Trophoblast cell (in vitro differentiated cells and primary cell): ENCODE measurements around the gene SRBD1.

Source experiments
- DNase-seq, 2 donors: peaks; one replicate each; pipeline ENCODE4 v3.0.0-alpha.2; 2016
- H2AFZ ChIP-seq: 2 replicates; pipeline ENCODE4 v1.6.1; 2013; ENCODE audit warnings: low read length, moderate library complexity, mild to moderate bottlenecking; ENCODE audit not compliant: insufficient read depth, poor library complexity
- H2AK5ac ChIP-seq: 2 replicates; pipeline ENCODE4 v1.6.1; 2013; ENCODE audit warnings: mild to moderate bottlenecking, low read length
- H2BK120ac ChIP-seq: 2 replicates; pipeline ENCODE4 v1.6.1; 2013; ENCODE audit warnings: low read length, mild to moderate bottlenecking, moderate library complexity; ENCODE audit not compliant: insufficient read depth, poor library complexity
- H2BK12ac ChIP-seq: 2 replicates; pipeline ENCODE4 v1.6.1; 2013; ENCODE audit warnings: mild to moderate bottlenecking, low read length, moderate library complexity
- H2BK5ac ChIP-seq: 2 replicates; pipeline ENCODE4 v1.6.1; 2013; ENCODE audit warnings: low read length, low read depth, moderate library complexity, mild to moderate bottlenecking; ENCODE audit not compliant: poor library complexity
- H3K14ac ChIP-seq: 2 replicates; pipeline ENCODE4 v1.6.1; 2013; ENCODE audit warnings: mild to moderate bottlenecking, low read length
- H3K18ac ChIP-seq: 2 replicates; pipeline ENCODE4 v1.6.1; 2013; ENCODE audit warnings: mild to moderate bottlenecking, low read length
- H3K23ac ChIP-seq: 2 replicates; pipeline ENCODE4 v1.6.1; 2013; ENCODE audit warnings: low read length
- H3K27ac ChIP-seq: 2 replicates; pipeline ENCODE4 v1.5.1; 2013; ENCODE audit warnings: low read depth, mild to moderate bottlenecking, inconsistent platforms, low read length, moderate library complexity
- H3K27me3 ChIP-seq: 2 replicates; pipeline ENCODE4 v1.6.1; 2013; ENCODE audit warnings: inconsistent platforms, mild to moderate bottlenecking, low read length, moderate library complexity; ENCODE audit not compliant: insufficient read depth
- H3K36me3 ChIP-seq, 2 experiments: 1 replicate in 1 of 2; 2 replicates in 1 of 2; pipeline ENCODE4 v1.6.1; 2013; ENCODE audit warnings: low read length in 2 of 2, mild to moderate bottlenecking in 2 of 2, moderate library complexity in 1 of 2; ENCODE audit not compliant: insufficient read depth in 2 of 2, control insufficient read depth in 1 of 2
- H3K4ac ChIP-seq: 2 replicates; pipeline ENCODE4 v1.6.1; 2013; ENCODE audit warnings: low read depth, mild to moderate bottlenecking, low read length, moderate library complexity
- H3K4me1 ChIP-seq, 2 experiments: 1 replicate in 1 of 2; 2 replicates in 1 of 2; pipeline ENCODE4 v1.6.1; 2013; ENCODE audit warnings: low read length in 2 of 2, mild to moderate bottlenecking in 2 of 2, moderate library complexity in 1 of 2; ENCODE audit not compliant: insufficient read depth in 2 of 2, control insufficient read depth in 1 of 2
- H3K4me2 ChIP-seq: 2 replicates; pipeline ENCODE4 v1.6.1; 2013; ENCODE audit warnings: inconsistent platforms, mild to moderate bottlenecking, low read length, moderate library complexity
- H3K4me3 ChIP-seq: 2 replicates; pipeline ENCODE4 v1.5.1; 2013; ENCODE audit warnings: mild to moderate bottlenecking, low read depth, low read length, inconsistent platforms
- H3K79me1 ChIP-seq: one replicate; pipeline ENCODE4 v1.6.1; 2013; ENCODE audit warnings: low read length
- H3K79me2 ChIP-seq: 2 replicates; pipeline ENCODE4 v1.6.1; 2013; ENCODE audit warnings: low read length, mild to moderate bottlenecking; ENCODE audit not compliant: control insufficient read depth, insufficient read depth, poor library complexity
- H3K9ac ChIP-seq: 2 replicates; pipeline ENCODE4 v1.6.1; 2013; ENCODE audit warnings: mild to moderate bottlenecking, low read length
- H3K9me3 ChIP-seq: 2 replicates; pipeline ENCODE4 v1.6.1; 2013; ENCODE audit warnings: low read depth, mild to moderate bottlenecking, control low read depth, inconsistent platforms, low read length; ENCODE audit not compliant: insufficient read depth
- H4K12ac ChIP-seq: 2 replicates; pipeline ENCODE4 v1.6.1; 2013; ENCODE audit warnings: low read depth, mild to moderate bottlenecking, low read length, moderate library complexity
- H4K8ac ChIP-seq: 2 replicates; pipeline ENCODE4 v1.6.1; 2013; ENCODE audit warnings: low read depth, mild to moderate bottlenecking, low read length, moderate library complexity
- H4K91ac ChIP-seq: one replicate; pipeline ENCODE4 v1.6.1; 2013; ENCODE audit warnings: low read depth, mild to moderate bottlenecking, low read length, moderate library complexity
- WGBS: extraction: QIAGEN DNeasy Blood & Tissue Kit; methylation state at CpG from one replicate; pipeline ENCODE4 v1.1.7; 2013; ENCODE audit warnings: missing lambda C conversion rate; ENCODE audit not compliant: insufficient read length, insufficient coverage; ENCODE audit errors: extremely low coverage; 5-methylcytosine and 5-hydroxymethylcytosine counted together

SRBD1 gene

GRCh38 chr2:45610281-45611019 is 617 bp downstream of the SRBD1 start:
- H3K9ac ChIP-seq: peak overlapping the region; percentile 61
- H3K4me1 ChIP-seq: peaks cover 0 to 4% of the 10 kb centered on the region in 2 experiments
- peak overlapping the region; percentile 32 for H2AFZ ChIP-seq
- DNase-seq: peak; percentile 45 to 68
- no peak overlapping the region for H2BK5ac ChIP-seq
- H3K4ac ChIP-seq: peak overlapping the region; percentile 67
- no peak overlapping the region for H2BK12ac ChIP-seq
- WGBS: no CpG with 5 or more reads among the region's 23 CpGs
- H2AK5ac ChIP-seq: no peak overlapping the region
- peak overlapping the region; percentile 87 for H4K8ac ChIP-seq
- no peaks in the 10 kb centered on the region for H3K36me3 ChIP-seq
- no peak overlapping the region for H4K12ac ChIP-seq
- H4K91ac ChIP-seq: peak overlapping the region; percentile 42
- H3K4me3 ChIP-seq: peak overlapping the region; percentile 75
- no peaks in the 10 kb centered on the region for H3K9me3 ChIP-seq
- H3K27me3 ChIP-seq: no peaks in the 10 kb centered on the region
- no peaks in the 10 kb centered on the region for H3K79me2 ChIP-seq
- H2BK120ac ChIP-seq: peak overlapping the region; percentile 41
- H3K23ac ChIP-seq: no peak overlapping the region
- H3K14ac ChIP-seq: peak overlapping the region; percentile 53
- H3K18ac ChIP-seq: peak overlapping the region; percentile 29
- peak overlapping the region; percentile 60 for H3K4me2 ChIP-seq
- H3K79me1 ChIP-seq: peaks cover 9% of the 10 kb centered on the region
- peak overlapping the region; percentile 63 for H3K27ac ChIP-seq

- Histone ChIP-seq H3K4me2 (no peak overlapping the region), H3K9ac (no peak overlapping the region), H3K9me3 (no peaks in the 10 kb centered on the region), H2BK12ac (no peak overlapping the region), H3K4me1 (peaks cover 0 to 2% of the 10 kb centered on the region in 2 experiments), H3K27me3 (no peaks in the 10 kb centered on the region), H3K23ac (no peak overlapping the region), H2AFZ (no peak overlapping the region), H3K36me3 (peaks cover 3% of the 10 kb centered on the region in 2 experiments), H2BK120ac (no peak overlapping the region), H3K79me1 (peaks cover 7% of the 10 kb centered on the region), H3K79me2 (no peaks in the 10 kb centered on the region), H4K8ac (no peak overlapping the region), H4K12ac (no peak overlapping the region), H3K4me3 (no peak overlapping the region), H3K18ac (no peak overlapping the region), H3K4ac (no peak overlapping the region), H3K27ac (no peak overlapping the region), H4K91ac (no peak overlapping the region), H2AK5ac (no peak overlapping the region), H3K14ac (no peak overlapping the region), H2BK5ac (no peak overlapping the region)
- WGBS: no CpG with 5 or more reads among the region's 1 CpG
- peak; percentile 31 to 71 for DNase-seq
These were observed 3.4 kb downstream of the SRBD1 start for GRCh38 chr2:45607701-45608100.

DNA sequence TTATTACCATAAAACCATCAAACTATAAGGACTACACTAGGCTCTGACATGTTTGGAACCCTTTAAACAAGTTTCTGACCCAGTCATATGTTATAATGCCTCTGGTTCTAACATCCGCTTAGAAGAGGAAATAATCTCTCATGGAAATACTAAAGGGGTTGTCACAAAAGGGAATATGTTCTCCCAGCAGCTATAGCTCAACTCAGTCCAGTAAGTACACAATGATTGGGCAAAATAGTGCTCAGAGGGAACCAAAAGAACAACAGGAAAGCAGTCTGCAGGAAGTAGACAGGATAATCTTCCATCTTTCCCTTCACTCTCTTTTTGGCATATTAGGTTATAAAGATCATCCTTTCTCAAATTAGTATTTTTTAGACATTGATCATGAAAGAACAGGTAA is 4.3 kb downstream of the SRBD1 start:
- Histone ChIP-seq H3K4ac (no peak overlapping the region), H2BK120ac (no peak overlapping the region), H3K79me1 (peaks cover 7% of the 10 kb centered on the region), H3K27me3 (no peaks in the 10 kb centered on the region), H4K12ac (no peak overlapping the region), H3K9me3 (no peaks in the 10 kb centered on the region), H4K8ac (no peak overlapping the region), H3K36me3 (peaks cover 3 to 4% of the 10 kb centered on the region in 2 experiments), H2AK5ac (no peak overlapping the region), H3K4me2 (no peak overlapping the region), H3K14ac (no peak overlapping the region), H2AFZ (no peak overlapping the region), H4K91ac (no peak overlapping the region), H3K9ac (no peak overlapping the region), H3K23ac (no peak overlapping the region), H3K27ac (no peak overlapping the region), H3K79me2 (no peaks in the 10 kb centered on the region), H3K18ac (no peak overlapping the region), H3K4me1 (no peaks in the 10 kb centered on the region), H2BK12ac (no peak overlapping the region), H2BK5ac (no peak overlapping the region), H3K4me3 (no peak overlapping the region)
- no peak for DNase-seq
- no CpG with 5 or more reads among the region's 1 CpG for WGBS

DNA sequence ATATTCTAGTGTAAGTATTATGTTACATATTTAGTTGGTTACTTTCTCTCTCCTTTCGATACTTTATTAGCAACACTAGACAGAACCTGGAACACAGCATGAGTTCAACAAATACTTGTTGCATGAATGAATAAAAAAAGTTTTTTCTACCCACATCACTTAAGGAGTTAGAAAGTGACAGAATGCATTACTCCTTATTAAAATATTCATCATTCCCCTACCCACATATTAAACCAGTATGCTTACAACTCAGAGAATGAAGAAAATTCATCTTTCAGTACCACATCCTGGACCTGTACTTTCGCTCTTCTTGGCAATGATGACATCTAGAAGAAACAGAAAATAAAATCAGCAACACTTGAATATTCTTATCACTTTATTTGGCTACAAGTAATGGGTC is 6.0 kb downstream of the SRBD1 start:
- Histone ChIP-seq H4K8ac (no peak overlapping the region), H3K23ac (no peak overlapping the region), H2BK12ac (no peak overlapping the region), H3K79me1 (no peaks in the 10 kb centered on the region), H2AFZ (no peak overlapping the region), H2AK5ac (no peak overlapping the region), H3K14ac (no peak overlapping the region), H3K9ac (no peak overlapping the region), H3K4me2 (no peak overlapping the region), H4K91ac (no peak overlapping the region), H3K27me3 (no peaks in the 10 kb centered on the region), H3K18ac (no peak overlapping the region), H3K36me3 (peaks cover 5 to 11% of the 10 kb centered on the region in 2 experiments), H2BK5ac (no peak overlapping the region), H3K79me2 (no peaks in the 10 kb centered on the region), H3K27ac (no peak overlapping the region), H3K9me3 (no peaks in the 10 kb centered on the region), H3K4ac (no peak overlapping the region), H2BK120ac (no peak overlapping the region), H4K12ac (no peak overlapping the region), H3K4me3 (no peak overlapping the region), H3K4me1 (no peaks in the 10 kb centered on the region)
- no CpG with 5 or more reads among the region's 2 CpGs for WGBS
- peak; percentile 3 to 82 for DNase-seq
